K562 (cell line): Measurements from ENCODE around the gene CIAO3.

Experiments
- CTCF ChIP-seq, 3 experiments: IDR thresholded peaks in 2 of 3; conservative IDR thresholded peaks in 1 of 3; 2 replicates each; pipeline ENCODE4 v1.5.1; 2011 to 2012; ENCODE audit warnings: low read length in 3 of 3, mild to moderate bottlenecking in 3 of 3, control low read depth in 2 of 3, improper control_type of control experiment in 1 of 3, inconsistent platforms in 1 of 3, low read depth in 1 of 3, mixed read lengths in 1 of 3, moderate library complexity in 1 of 3; ENCODE audit not compliant: insufficient read depth in 2 of 3
- E2F5 ChIP-seq: sonication (generic); formaldehyde crosslinking; IDR thresholded peaks from 2 replicates; pipeline ENCODE4 v1.8.0; 2022; ENCODE audit warnings: mild to moderate bottlenecking, missing genetic modification reagents
- ETS2 ChIP-seq: IDR thresholded peaks from 2 replicates; pipeline ENCODE4 v1.6.1; 2016; ENCODE audit warnings: borderline replicate concordance, missing genetic modification characterization, mild to moderate bottlenecking, moderate library complexity, missing compliant biosample characterization; ENCODE audit not compliant: poor library complexity, severe bottlenecking
- HNRNPL ChIP-seq: fragments of 200-400 bp; formaldehyde crosslinking; IDR thresholded peaks from 2 replicates; pipeline ENCODE4 v1.6.1; 2017; ENCODE audit warnings: low read depth, mild to moderate bottlenecking, low read length
- KDM1A ChIP-seq, 2 experiments: fragments of 450-650 bp; IDR thresholded peaks; 2 replicates each; pipeline ENCODE4 v1.6.1; 2016; ENCODE audit warnings: mild to moderate bottlenecking in 2 of 2
- MYBL2 ChIP-seq, 2 experiments: fragments of 450-650 bp in 1 of 2; sonication (generic) in 1 of 2; formaldehyde crosslinking in 1 of 2; IDR thresholded peaks; 2 replicates each; pipeline versions ENCODE4 v1.6.1 to v1.8.1; 2017 to 2022; ENCODE audit warnings: borderline replicate concordance in 1 of 2, inconsistent platforms in 1 of 2, low read depth in 1 of 2, mild to moderate bottlenecking in 1 of 2, missing genetic modification reagents in 1 of 2, moderate library complexity in 1 of 2
- SMC3 ChIP-seq: conservative IDR thresholded peaks from 2 replicates; pipeline ENCODE4 v1.6.1; 2011; ENCODE audit warnings: low read depth, low read length, improper control_type of control experiment; ENCODE audit not compliant: insufficient read depth
- ZNF77 ChIP-seq: fragments of 250-450 bp; sonication (Bioruptor Pico); IDR thresholded peaks from 2 replicates; pipeline ENCODE4 v1.5.0; 2020

GRCh38 chr16:732936-733335, 7.9 kb downstream of the CIAO3 start:
- TF ChIP-seq MYBL2 (IDR thresholded peaks at IDR 0.05; ENCODE audit: low read depth) = no peak
- no peak for TF ChIP-seq MYBL2 (CRISPR knock-in tag; IDR thresholded peaks at IDR 0.05; ENCODE audit: borderline replicate concordance)
- 0 out of 6 replicates have a peak, but pooled peaks of 2 of the 3 experiments have one; percentile 9 to 11 for TF ChIP-seq CTCF (IDR thresholded peaks at IDR 0.05 in 2 of 3, conservative IDR thresholded peaks at IDR 0.05 in 1 of 3; ENCODE audit: insufficient read depth in 2 of 3, low read depth in 1 of 3, low read length in 3 of 3)
- no peak for TF ChIP-seq ZNF77
- TF ChIP-seq E2F5 (CRISPR knock-in tag) = no peak
- no peak for TF ChIP-seq KDM1A (IDR thresholded peaks at IDR 0.05)
- TF ChIP-seq HNRNPL = no peak
- TF ChIP-seq SMC3 = no peak
- no peak for TF ChIP-seq ETS2 (tag)
